Measurements from ENCODE around the gene KCNK13.
"Not testable (repeated sequence)": the region's sequence is repeated elsewhere in the genome, so short reads cannot be mapped to it uniquely, and the experiment has no call there.

KCNK13 gene

DNA sequence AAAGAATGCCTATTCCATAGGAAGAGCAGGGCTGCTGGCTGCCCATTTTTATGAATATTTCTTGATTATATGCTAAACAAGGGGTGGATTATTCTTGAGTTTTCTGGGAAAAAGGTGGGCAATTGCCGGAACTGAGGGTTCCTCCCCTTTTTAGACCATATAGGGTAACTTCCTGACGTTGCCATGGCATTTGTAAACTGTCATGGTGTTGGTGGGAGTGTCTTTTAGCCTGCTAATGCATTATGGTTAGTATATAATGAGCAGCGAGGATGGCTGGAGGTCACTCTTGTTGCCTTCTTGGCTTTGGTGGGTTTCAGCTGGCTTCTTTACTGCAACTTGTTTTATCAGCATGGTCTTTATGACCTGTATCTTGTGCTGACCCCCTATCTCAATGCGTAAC lies 138.8 kb downstream of the KCNK13 start:
- DNase-seq, result not testable (repeated sequence)

DNA sequence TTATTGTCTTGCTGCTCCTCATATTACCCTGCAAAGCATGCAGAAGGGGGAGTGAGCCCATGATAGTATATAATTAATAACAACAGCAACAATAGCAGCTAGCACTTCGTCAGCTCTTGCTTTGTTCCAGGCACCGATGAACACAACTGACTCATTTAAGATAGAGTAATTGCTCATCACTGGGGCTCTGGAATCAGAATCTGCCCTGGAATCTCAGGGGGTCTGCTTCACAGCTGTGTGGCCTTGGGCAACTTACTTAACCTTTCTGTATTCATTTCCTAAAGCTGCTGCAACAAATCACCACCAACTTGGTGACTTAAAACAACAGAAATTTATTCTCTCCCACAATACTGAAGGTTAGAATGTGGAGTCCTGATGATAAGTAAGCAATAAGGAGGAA lies 139.6 kb downstream of the KCNK13 start:
- no peak for DNase-seq

DNA sequence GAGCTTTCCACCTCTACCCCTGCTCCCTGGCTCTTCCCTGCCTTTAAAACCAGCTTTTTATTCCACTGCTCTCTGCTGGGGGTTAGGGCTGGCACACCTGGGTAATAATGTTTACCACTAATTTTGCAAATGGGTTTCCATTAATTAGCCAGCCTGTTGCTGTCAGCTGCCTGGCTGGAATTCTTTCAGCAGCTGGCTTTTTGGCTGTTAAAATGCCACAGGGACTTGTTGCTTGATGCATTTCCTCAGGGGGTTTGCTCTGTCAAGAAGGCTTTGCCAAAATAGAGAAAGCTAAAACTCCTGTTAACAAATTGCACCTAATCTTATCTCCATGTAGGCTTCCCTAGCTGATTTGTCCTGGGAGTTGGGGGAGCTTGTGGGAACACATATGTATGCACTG lies 142.7 kb downstream of the KCNK13 start:
- DNase-seq, result no peak

DNA sequence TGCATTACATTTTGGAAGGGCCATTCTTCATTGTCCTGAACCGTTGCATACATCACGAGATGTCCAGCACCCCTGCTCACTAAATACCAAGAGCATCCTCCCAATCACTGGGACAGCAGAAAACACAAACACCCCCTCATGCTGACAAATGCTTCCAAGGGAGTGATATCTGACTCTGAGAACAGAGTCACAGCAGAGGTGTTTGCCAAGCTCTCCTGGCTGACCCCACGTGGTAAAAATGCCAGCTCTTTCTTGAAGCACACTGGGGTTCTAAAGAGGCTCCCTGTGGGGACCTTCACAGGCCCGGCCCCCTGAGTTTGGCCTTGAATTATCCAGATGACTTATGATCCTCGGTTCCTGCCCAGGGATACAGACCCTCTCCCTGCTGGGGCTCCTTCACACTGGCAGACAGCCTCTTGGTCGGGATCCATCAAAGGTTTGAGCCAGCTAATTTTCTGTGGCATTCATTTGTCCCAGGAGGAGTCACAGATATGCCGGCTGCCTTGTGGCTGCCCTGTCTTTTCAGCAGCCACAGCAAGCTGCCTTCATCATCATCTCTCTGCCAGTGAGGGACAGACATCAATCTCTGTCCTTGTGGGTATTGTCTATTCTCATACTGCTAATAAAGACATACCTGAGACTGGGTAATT lies 151.4 kb downstream of the KCNK13 start:
- DNase-seq, result no peak

DNA sequence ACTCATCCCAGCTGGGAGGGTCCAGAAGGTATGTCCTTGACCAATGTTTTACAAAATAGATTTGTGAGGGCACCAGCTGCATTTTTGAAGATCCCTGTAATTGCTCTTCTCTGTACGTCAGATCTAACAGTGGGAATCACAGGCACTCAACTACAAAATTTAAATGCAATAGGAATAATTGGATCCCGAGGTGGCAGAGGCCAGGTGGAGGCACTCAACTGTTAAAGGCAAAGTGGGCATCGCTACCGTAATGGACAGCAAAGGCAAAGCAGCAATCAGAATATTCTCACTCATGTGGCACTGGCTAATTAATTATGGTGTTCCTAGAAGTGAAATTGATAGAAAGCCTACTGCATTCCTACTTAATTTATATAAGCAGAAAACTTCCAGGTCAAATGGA lies 166.7 kb downstream of the KCNK13 start:
- DNase-seq, result no peak

DNA sequence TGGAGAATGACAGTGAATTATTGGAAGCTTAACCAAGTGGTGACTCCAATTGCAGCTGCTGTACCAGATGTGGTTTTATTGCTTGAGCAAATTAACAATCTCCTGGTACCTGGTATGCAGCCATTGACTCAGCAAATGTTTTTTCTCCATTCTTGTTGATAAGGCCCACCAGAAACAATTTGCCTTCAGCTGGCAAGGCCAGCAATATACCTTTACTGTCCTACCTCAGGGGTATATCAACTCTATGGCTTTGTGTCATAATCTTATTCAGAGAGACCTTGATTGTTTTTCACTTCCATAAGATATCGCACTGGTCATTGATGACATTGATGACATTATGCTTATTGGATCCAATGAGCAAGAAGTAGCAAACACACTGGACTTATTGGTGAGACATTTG lies 168.1 kb downstream of the KCNK13 start:
- DNase-seq, result not testable (repeated sequence)

Measured in activated CD4-positive, alpha-beta T cell treated with anti-CD3 and anti-CD28 coated beads, Interleukin-2, amount 50 U/mL, for 4 hours (primary cell).